Astrocyte of the cerebellum (primary cell): ENCODE measurements around the gene FAM234B.

ENCODE experiments used
- DNase-seq: peaks from one replicate; pipeline ENCODE4 v3.0.0-alpha.2; 2011; ENCODE audit warnings: low read depth
- H3K4me3 ChIP-seq: 2 replicates; pipeline ENCODE4 v1.5.1; 2011; ENCODE audit warnings: mild to moderate bottlenecking, low read depth, low read length, moderate library complexity
- in situ Hi-C: cut with HindIII; loops from 2 replicates; pipeline ENCODE4 v1.10.0; 2017; ENCODE audit warnings: low sequenced_read_pairs
- TF ChIP-seq, protein P1 (sequence below): IDR thresholded peaks from 2 replicates; pipeline ENCODE4 v1.5.1; 2012; ENCODE audit warnings: low read length, low read depth, moderate library complexity, mild to moderate bottlenecking; ENCODE audit errors: missing control alignments

FAM234B gene

DNA sequence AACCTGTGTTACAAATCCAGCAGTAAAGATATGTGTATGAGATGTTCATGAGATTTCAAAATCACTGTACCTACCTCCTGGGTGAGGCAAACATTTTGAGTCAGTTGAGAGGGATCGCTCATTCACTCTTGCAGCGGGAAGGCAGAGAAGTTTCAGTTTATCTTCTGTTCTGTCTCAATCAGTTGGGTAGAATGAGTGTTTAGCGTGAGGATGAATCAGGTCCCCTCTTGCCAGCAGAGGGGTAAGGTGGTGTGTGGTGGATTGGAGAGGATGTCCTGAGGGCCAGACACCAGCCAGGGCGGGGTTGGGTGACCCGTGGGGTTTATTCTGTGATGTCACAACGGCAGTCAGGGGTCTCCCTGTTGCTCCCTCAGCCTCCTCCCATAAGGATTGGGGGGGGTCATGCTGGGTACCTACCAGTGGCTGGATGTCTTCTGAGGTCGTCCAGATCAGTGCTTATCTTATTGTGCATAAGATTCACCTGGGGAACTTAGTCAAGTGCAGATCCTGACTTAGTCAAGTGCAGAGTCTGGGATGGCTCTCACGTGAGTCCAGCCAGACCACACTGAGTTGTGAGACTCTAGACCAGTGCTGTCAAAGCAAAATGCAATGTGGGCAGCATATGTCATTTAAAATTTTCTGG lies 59.3 kb downstream of the FAM234B start, which contains the start of gene GSG1:
TSS of gene GSG1 (minus strand) at position 277 of the 643 bp plus-strand sequence. CDS start at position 122, 155 bp downstream.
- H3K4me3 ChIP-seq: no peak within 1 kb of the TSS
- TF ChIP-seq, protein P1, sequence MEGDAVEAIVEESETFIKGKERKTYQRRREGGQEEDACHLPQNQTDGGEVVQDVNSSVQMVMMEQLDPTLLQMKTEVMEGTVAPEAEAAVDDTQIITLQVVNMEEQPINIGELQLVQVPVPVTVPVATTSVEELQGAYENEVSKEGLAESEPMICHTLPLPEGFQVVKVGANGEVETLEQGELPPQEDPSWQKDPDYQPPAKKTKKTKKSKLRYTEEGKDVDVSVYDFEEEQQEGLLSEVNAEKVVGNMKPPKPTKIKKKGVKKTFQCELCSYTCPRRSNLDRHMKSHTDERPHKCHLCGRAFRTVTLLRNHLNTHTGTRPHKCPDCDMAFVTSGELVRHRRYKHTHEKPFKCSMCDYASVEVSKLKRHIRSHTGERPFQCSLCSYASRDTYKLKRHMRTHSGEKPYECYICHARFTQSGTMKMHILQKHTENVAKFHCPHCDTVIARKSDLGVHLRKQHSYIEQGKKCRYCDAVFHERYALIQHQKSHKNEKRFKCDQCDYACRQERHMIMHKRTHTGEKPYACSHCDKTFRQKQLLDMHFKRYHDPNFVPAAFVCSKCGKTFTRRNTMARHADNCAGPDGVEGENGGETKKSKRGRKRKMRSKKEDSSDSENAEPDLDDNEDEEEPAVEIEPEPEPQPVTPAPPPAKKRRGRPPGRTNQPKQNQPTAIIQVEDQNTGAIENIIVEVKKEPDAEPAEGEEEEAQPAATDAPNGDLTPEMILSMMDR: no peak
- in situ Hi-C loops: no loop called here
- DNase-seq: no peak

DNA sequence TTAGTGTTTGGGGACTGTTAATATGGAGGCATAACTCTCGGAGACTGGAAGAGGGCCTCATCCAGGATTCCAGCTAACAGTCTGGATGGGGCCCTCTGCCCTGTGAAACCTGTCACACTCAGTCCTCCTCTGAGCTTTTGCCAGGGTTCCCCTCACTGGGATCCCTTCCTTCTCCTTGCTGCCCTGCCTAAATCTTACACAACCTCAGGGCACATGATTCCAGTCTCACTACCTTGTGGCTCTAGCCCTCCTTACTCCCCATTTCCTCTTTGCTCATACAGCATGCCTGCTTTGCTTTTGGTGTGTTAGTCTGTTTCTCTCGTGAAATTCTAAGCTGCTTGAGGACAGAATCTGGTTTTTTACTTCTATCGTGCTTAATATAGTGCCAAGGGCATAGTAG lies 60.2 kb downstream of the FAM234B start:
- TF ChIP-seq, protein P1: no peak
- H3K4me3 ChIP-seq: no peak overlapping the region
- DNase-seq: no peak
- in situ Hi-C loops: no loop called here

DNA sequence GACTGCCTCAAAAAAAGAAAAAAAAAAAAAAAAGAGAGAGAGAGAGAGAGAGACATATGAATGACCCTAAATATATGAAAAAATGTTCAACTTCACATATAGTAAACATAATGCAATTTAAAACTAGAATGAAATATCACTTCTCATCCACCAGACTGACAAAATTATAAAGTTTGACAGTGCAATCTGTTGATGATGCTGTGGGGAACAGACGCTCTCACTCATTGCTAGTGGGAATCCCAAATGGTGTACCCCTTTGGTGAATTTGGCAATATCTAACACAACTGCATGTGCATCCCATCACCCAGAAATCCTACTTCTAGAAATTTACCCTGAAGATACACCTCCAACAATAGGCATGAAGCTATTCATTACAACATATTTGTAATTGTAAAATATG lies 61.6 kb downstream of the FAM234B start:
- TF ChIP-seq, protein P1: no peak
- in situ Hi-C loops: no loop called here
- DNase-seq: no peak
- no peak overlapping the region for H3K4me3 ChIP-seq

DNA sequence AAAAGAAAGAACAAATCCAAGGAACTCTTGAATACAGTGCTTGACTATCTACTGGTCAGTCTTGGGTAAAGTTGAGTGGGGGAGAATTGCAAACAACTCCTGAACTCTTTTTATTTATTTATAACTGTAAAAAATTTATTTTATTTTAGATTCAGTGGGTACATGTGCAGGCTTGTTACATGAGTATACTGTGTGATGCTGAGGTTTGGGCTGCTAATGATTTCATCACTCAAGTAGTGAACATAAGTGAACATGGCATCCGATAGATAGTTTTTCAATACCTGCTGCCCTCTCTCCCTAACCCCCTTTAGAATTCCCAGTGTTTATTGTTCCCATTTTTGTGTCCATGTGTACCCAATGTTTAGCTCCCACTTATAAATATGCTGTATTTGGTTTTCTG lies 62.5 kb downstream of the FAM234B start:
- TF ChIP-seq, protein P1: no peak
- no peak overlapping the region for H3K4me3 ChIP-seq
- DNase-seq: no peak
- in situ Hi-C loops: no loop called here

DNA sequence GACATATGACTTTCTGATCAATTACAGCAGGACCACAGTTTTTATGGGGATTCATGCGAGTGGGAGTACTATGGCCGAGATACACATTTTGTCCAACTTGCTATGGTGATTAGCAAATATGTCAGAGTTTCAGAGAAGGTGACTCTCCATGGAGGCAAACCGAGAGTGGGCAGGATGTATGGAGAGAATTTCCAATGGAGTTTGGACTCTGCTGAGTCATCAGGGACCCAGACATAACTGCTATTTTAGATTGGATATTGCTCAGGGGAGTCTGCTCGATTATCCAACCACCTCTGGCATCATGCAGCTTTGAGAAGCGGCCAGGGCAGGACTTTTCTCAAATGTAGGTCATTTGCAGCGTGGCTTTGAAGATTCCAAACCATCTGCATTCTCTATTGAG lies 68.8 kb downstream of the FAM234B start:
- no peak for DNase-seq
- in situ Hi-C loops: no loop called here
- no peak overlapping the region for H3K4me3 ChIP-seq
- TF ChIP-seq, protein P1: no peak

DNA sequence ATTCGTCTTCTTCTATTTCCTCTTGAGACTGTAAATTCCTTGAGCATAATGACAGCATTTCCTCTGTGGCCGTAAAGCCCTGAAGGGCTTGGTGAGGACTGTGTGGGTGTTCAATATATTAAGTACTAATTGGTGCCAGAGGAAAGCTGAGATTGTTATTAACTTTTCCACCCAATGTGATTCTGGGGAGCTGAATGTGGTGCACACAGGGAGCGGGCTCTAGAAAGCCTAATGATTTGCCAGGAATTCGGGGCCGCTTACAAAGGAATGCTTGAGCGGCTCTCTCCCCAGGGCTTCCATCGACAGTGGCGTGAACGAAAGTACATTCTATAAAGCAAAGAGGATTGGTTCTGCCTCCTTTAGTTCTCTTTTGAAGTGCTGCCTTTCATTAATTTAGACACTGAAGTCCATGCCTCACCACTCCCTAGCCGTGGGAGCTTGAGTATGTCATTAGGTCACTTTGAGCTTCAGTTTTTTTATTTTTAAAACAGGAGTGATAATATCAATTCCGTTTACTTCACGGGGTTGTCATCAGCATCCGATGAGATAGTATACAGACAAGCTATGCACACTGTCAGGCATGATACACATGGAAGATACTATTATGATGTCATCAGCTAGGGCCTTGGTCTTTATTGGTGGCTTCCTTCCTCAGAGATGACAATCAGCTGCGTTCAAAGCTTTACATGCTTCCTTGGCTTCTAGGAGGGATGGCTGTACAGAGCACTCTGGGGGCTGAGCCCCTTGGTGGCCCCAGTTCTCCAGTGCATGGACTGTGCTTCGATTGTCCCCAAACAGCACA lies 70.3 kb downstream of the FAM234B start:
- H3K4me3 ChIP-seq: no peak overlapping the region
- no peak for DNase-seq
- in situ Hi-C loops: no loop called here
- TF ChIP-seq, protein P1: no peak
